Measurements from ENCODE around the gene ZNF71.

The ZNF71 gene

DNA sequence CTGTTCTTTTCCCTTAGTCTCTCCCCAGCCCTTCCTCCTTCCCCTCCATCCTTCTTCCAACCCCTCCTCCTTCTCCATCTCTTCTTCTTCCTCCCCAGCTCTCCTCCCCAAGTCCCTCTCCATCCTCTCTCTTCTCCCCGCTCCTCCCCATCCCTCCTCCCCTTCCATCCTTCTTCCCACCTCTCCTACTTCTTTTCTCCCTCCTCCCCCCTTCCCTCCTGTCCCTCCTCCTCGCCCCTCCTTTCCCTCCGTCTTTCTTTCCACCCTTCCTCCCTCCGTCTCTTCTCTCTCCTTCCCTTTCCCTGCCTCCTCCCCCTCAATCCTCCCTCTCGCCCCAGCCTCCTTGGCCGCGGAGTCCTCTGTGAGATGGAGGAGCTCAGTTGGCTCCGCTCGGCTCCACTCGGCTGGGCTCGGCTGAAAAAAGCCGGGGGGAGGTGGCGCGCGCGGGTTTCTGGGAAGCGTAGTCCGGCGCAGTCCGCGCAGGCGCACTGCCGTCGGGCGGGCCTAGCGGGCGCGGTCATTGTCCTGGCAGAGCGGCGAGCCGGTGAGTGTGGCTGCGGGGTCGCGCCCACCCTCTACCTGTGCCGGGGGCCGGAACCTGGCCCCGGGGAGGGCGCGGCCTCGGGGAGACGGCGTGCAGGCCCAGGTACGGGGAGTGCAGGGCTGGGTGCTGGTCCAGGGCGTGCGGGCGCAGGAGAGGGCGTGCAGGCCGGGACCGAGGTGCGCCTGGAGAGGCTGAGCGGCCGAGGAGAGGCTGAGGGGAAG lies at the start of gene ZNF71:
ZNF71 (plus strand) TSS at position 520 of the 765 bp plus-strand sequence. CDS start 6,257 bp downstream, outside the sequence.
- Histone ChIP-seq H3K9ac (ENCODE audit: low read length) (peak within 1 kb of the TSS; percentile 75), H3K4me3 (ENCODE audit: low read length) (peak within 1 kb of the TSS; percentile 80), H3K9me3 (ENCODE audit: control insufficient read depth, low read length) (no peaks in the 10 kb centered on the region), H3K4me1 (ENCODE audit: control insufficient read depth, insufficient read depth, low read length) (peaks cover 4% of the 10 kb centered on the region), H3K36me3 (ENCODE audit: control insufficient read depth, insufficient read depth, low read length) (no peaks in the 10 kb centered on the region), H3K27me3 (ENCODE audit: control insufficient read depth, insufficient read depth, low read length) (no peaks in the 10 kb centered on the region)

DNA sequence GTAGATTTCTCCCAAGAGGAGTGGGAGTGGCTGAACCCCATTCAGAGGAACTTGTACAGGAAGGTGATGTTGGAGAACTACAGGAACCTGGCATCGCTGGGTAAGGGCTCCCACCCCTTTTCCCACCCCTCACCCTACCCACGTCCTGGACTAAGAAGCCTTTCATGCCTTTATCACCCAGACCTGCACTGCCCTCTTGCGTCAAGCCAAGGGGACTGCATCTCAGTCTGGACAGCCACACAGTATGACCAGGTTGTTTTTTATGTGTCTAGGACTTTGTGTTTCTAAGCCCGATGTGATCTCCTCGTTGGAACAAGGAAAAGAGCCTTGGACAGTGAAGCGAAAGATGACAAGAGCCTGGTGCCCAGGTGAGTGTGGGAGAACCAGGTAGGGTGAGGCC lies 47.6 kb upstream of the ZNF71 start:
- H3K27me3 ChIP-seq (ENCODE audit: control insufficient read depth, insufficient read depth, low read length): no peaks in the 10 kb centered on the region
- H3K4me3 ChIP-seq (ENCODE audit: low read length): no peak overlapping the region
- H3K9me3 ChIP-seq (ENCODE audit: control insufficient read depth, low read length): peaks cover 24% of the 10 kb centered on the region
- H3K36me3 ChIP-seq (ENCODE audit: control insufficient read depth, insufficient read depth, low read length): peaks cover 11% of the 10 kb centered on the region
- no peaks in the 10 kb centered on the region for H3K4me1 ChIP-seq (ENCODE audit: control insufficient read depth, insufficient read depth, low read length)
- no peak overlapping the region for H3K9ac ChIP-seq (ENCODE audit: low read length)

DNA sequence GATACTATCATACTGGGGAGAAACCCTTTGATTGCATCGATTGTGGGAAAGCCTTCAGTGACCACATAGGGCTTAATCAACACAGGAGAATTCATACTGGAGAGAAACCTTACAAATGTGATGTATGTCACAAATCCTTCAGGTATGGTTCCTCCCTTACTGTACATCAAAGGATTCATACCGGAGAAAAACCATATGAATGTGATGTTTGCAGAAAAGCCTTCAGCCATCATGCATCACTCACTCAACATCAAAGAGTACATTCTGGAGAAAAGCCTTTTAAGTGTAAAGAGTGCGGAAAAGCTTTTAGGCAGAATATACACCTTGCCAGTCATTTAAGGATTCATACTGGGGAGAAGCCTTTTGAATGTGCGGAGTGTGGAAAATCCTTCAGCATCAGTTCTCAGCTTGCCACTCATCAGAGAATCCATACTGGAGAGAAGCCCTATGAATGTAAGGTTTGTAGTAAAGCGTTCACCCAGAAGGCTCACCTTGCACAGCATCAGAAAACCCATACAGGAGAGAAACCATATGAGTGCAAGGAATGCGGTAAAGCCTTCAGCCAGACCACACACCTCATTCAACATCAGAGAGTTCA lies 40.7 kb upstream of the ZNF71 start:
- Histone ChIP-seq H3K27me3 (ENCODE audit: control insufficient read depth, insufficient read depth, low read length) (no peaks in the 10 kb centered on the region), H3K4me3 (ENCODE audit: low read length) (no peak overlapping the region), H3K4me1 (ENCODE audit: control insufficient read depth, insufficient read depth, low read length) (no peaks in the 10 kb centered on the region), H3K36me3 (ENCODE audit: control insufficient read depth, insufficient read depth, low read length) (peaks cover 7% of the 10 kb centered on the region), H3K9me3 (ENCODE audit: control insufficient read depth, low read length) (peaks cover 14% of the 10 kb centered on the region), H3K9ac (ENCODE audit: low read length) (no peak overlapping the region)

DNA sequence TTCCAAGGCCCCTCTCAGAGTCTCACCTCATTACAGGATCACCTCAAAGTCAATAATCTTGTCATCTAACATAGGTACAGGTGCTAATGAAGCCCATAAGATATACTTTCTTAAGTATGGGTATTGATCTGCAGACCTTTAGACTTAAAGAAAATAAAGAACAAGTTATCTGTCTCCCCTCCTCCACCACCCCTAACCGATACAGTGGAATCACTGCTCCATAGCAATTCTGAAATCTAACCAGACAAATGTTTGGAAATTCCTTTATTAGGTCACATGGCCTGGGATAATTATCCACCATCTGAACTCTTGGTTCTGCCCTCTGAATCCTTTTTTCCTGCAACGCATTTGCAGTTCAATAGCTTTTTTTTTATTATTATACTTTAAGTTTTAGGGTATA lies 32.3 kb upstream of the ZNF71 start:
- Histone ChIP-seq H3K9ac (ENCODE audit: low read length) (no peak overlapping the region), H3K4me3 (ENCODE audit: low read length) (no peak overlapping the region), H3K36me3 (ENCODE audit: control insufficient read depth, insufficient read depth, low read length) (no peaks in the 10 kb centered on the region), H3K27me3 (ENCODE audit: control insufficient read depth, insufficient read depth, low read length) (no peaks in the 10 kb centered on the region), H3K4me1 (ENCODE audit: control insufficient read depth, insufficient read depth, low read length) (peaks cover 1% of the 10 kb centered on the region), H3K9me3 (ENCODE audit: control insufficient read depth, low read length) (peaks cover 18% of the 10 kb centered on the region)

DNA sequence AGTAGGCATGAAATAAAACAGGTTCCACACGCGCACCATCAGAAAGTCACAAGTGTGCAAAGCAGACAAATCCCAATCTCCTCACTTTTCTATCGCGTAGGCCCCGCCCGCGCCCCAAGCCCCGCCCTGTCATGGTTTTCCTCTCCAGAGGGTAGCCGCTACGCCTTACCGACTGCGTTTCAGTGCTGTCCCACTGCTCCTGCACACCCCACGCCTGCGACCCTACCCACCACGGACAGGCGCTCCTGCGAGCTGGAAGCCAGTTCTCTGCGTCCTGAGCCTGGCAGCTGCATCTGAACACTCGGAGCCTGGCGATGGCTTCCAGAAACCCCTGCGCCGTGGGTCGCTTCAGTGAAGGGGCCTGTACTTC lies 28.2 kb upstream of the ZNF71 start:
- Histone ChIP-seq H3K4me3 (ENCODE audit: low read length) (peak overlapping the region; percentile 93), H3K27me3 (ENCODE audit: control insufficient read depth, insufficient read depth, low read length) (no peaks in the 10 kb centered on the region), H3K36me3 (ENCODE audit: control insufficient read depth, insufficient read depth, low read length) (no peaks in the 10 kb centered on the region), H3K9me3 (ENCODE audit: control insufficient read depth, low read length) (peaks cover 30% of the 10 kb centered on the region), H3K9ac (ENCODE audit: low read length) (peak overlapping the region; percentile 79), H3K4me1 (ENCODE audit: control insufficient read depth, insufficient read depth, low read length) (peaks cover 7% of the 10 kb centered on the region)

DNA sequence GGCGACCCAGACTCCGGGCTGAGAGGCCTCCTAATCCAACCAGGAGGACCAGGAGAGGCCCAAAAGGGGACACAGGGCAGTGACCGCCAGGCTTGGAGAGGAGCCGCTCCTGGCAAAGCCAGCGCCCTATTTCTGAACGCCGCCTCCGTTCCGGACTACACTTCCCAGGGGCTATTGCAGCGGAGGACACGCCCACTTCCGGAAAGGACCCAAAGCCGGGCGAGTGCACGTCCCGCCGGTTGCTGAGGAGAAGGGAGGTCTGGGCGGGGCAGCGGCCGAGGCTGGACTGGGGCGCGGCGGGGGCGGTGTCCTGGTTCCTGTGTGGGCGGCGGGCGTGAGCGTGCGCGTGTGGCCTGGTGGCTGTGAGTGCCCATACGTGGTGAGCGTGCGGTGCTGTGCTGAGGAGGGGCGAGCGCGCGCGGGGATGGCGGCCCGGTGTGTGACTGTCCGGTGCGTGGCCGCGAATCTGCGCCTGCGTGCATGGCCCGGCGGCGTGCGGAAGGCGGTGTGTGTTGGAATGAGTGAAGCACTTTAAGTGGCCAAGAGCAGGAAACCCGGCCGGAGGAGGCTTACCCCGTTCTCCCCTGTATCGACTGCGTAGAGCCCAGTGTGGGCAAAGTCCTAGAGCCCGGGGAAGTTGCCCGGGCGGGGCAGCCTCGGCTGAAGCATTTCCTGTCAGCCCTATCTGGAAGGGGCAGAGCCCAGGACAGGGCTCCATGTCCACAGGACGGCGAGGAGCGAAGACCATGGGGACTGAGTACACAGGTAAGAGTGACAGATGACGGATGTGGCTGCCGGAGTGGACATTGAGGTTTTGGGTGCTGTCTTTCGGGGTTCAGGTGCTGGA lies 27.6 kb upstream of the ZNF71 start, which contains the start of gene ZNF470:
ZNF470 (plus strand) TSS at position 195 of the 847 bp plus-strand sequence. CDS start 2,844 bp downstream, outside the sequence.
- no peaks in the 10 kb centered on the region for H3K36me3 ChIP-seq (ENCODE audit: control insufficient read depth, insufficient read depth, low read length)
- peaks cover 7% of the 10 kb centered on the region for H3K4me1 ChIP-seq (ENCODE audit: control insufficient read depth, insufficient read depth, low read length)
- H3K27me3 ChIP-seq (ENCODE audit: control insufficient read depth, insufficient read depth, low read length): no peaks in the 10 kb centered on the region
- H3K4me3 ChIP-seq (ENCODE audit: low read length): peak within 1 kb of the TSS; percentile 93
- H3K9ac ChIP-seq (ENCODE audit: low read length): peak within 1 kb of the TSS; percentile 79
- peaks cover 25% of the 10 kb centered on the region for H3K9me3 ChIP-seq (ENCODE audit: control insufficient read depth, low read length)

DNA sequence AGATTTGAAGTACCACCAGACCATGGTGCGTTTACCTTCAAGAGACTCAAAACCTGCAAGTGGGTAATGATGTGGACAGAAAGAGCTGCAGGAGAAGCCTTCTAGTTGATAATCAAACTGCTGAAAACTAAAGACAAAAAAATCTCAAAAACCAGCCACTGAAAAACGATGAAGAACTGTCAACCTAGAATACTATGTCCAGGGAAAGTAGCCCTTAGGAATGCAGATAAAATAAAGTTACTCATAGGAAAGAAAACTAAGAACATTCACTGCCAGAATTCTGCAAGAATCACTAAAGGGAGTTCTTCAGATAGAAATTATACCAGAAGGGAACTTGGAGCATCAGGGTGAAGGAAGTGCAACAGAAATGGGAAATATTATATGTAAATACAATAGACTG lies 22.5 kb upstream of the ZNF71 start:
- H3K9me3 ChIP-seq (ENCODE audit: control insufficient read depth, low read length): peaks cover 37% of the 10 kb centered on the region
- no peaks in the 10 kb centered on the region for H3K27me3 ChIP-seq (ENCODE audit: control insufficient read depth, insufficient read depth, low read length)
- no peak overlapping the region for H3K9ac ChIP-seq (ENCODE audit: low read length)
- no peak overlapping the region for H3K4me3 ChIP-seq (ENCODE audit: low read length)
- peaks cover 5% of the 10 kb centered on the region for H3K36me3 ChIP-seq (ENCODE audit: control insufficient read depth, insufficient read depth, low read length)
- H3K4me1 ChIP-seq (ENCODE audit: control insufficient read depth, insufficient read depth, low read length): peaks cover 7% of the 10 kb centered on the region

DNA sequence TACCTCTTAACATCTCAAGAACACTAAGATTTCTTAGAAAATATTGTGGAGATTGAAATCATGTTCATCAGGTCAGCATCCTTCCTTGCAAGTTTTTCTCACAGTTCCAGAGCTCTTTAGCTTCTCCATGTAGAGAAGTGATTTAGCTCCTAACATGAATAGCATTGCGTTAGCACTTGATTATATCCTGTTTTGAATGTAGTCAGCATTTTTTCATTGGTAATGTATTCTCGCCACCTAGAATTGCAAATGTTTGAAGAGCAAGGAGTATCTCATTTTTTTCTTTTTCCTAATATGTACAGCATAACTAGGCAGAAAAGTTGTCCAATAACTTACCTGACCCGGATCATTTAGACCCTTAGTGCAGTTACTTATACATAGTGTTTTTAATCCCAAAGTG lies 21.2 kb upstream of the ZNF71 start:
- peaks cover 39% of the 10 kb centered on the region for H3K9me3 ChIP-seq (ENCODE audit: control insufficient read depth, low read length)
- no peaks in the 10 kb centered on the region for H3K4me1 ChIP-seq (ENCODE audit: control insufficient read depth, insufficient read depth, low read length)
- H3K4me3 ChIP-seq (ENCODE audit: low read length): no peak overlapping the region
- peaks cover 5% of the 10 kb centered on the region for H3K36me3 ChIP-seq (ENCODE audit: control insufficient read depth, insufficient read depth, low read length)
- no peak overlapping the region for H3K9ac ChIP-seq (ENCODE audit: low read length)
- no peaks in the 10 kb centered on the region for H3K27me3 ChIP-seq (ENCODE audit: control insufficient read depth, insufficient read depth, low read length)

DNA sequence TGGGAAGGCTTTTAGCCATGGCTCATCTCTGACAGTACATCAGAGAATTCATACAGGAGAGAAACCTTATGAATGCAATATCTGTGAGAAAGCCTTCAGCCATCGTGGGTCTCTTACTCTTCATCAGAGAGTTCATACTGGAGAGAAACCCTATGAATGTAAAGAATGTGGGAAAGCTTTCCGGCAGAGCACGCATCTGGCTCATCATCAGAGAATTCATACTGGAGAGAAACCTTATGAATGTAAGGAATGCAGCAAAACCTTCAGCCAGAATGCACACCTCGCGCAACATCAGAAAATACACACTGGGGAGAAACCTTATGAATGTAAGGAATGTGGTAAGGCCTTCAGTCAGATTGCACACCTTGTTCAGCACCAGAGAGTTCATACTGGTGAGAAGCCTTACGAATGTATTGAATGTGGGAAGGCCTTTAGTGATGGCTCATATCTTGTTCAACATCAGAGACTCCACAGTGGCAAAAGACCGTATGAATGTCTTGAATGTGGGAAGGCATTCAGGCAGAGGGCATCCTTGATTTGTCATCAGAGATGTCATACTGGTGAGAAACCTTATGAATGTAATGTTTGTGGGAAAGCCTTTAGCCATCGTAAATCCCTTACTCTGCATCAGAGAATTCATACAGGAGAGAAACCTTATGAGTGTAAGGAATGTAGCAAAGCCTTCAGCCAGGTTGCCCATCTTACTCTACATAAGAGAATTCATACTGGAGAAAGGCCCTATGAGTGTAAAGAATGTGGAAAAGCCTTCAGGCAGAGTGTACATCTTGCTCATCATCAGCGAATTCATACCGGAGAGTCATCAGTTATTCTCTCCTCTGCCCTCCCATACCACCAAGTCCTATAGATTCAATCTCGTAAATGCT lies 17.1 kb upstream of the ZNF71 start:
- Histone ChIP-seq H3K4me3 (ENCODE audit: low read length) (no peak overlapping the region), H3K36me3 (ENCODE audit: control insufficient read depth, insufficient read depth, low read length) (peaks cover 3% of the 10 kb centered on the region)

DNA sequence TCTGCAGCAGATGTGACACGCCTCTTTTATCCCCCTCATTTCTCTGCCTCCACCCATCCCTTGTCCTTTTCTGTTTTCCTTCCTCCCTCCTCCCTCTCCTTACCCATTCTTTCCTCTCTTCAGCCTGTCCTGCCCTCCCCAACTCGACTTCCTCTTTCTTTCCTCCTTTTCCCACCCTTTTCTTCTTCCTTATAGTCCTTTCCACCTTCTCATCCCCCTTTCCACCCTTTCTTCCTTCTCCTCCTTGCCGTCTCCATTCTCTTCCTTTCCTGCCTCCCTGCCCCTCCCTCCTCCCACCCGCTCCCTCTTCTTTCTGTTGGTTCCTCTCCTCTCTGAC lies 688 bp upstream of the ZNF71 start:
- H3K9me3 ChIP-seq (ENCODE audit: control insufficient read depth, low read length): no peaks in the 10 kb centered on the region
- no peaks in the 10 kb centered on the region for H3K27me3 ChIP-seq (ENCODE audit: control insufficient read depth, insufficient read depth, low read length)
- no peak overlapping the region for H3K9ac ChIP-seq (ENCODE audit: low read length)
- H3K36me3 ChIP-seq (ENCODE audit: control insufficient read depth, insufficient read depth, low read length): no peaks in the 10 kb centered on the region
- H3K4me1 ChIP-seq (ENCODE audit: control insufficient read depth, insufficient read depth, low read length): peaks cover 4% of the 10 kb centered on the region
- no peak overlapping the region for H3K4me3 ChIP-seq (ENCODE audit: low read length)

More for the DNA sequence above, 17.1 kb upstream of the ZNF71 start:
- Histone ChIP-seq H3K27me3 (ENCODE audit: control insufficient read depth, insufficient read depth, low read length) (no peaks in the 10 kb centered on the region), H3K4me1 (ENCODE audit: control insufficient read depth, insufficient read depth, low read length) (no peaks in the 10 kb centered on the region), H3K9me3 (ENCODE audit: control insufficient read depth, low read length) (peaks cover 23% of the 10 kb centered on the region), H3K9ac (ENCODE audit: low read length) (no peak overlapping the region)

DNA sequence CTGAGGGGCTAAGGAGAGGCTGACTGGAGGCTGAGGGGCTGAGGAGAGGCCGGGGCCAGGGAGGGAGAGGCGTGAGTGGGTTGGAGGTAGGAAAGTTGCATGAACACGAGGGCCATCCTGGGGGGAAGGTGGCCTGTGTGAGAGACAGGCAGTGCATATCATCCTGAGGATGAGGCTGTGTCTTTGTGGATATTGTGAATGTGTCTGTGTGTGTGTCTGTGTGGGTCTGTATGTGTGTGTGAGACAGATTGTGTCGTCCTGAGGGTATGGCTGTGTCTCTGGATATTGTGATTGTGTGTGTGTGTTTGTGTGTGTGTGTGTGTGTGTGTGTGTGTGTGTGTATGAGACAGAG lies 422 bp downstream of the ZNF71 start:
- H3K4me3 ChIP-seq (ENCODE audit: low read length): peak overlapping the region; percentile 80
- H3K9ac ChIP-seq (ENCODE audit: low read length): peak overlapping the region; percentile 75
- H3K36me3 ChIP-seq (ENCODE audit: control insufficient read depth, insufficient read depth, low read length): no peaks in the 10 kb centered on the region
- no peaks in the 10 kb centered on the region for H3K9me3 ChIP-seq (ENCODE audit: control insufficient read depth, low read length)
- peaks cover 4% of the 10 kb centered on the region for H3K4me1 ChIP-seq (ENCODE audit: control insufficient read depth, insufficient read depth, low read length)
- H3K27me3 ChIP-seq (ENCODE audit: control insufficient read depth, insufficient read depth, low read length): no peaks in the 10 kb centered on the region

Measured in mucosa of stomach (tissue), 1 donor.